Ishikawa (cell line): Measurements from ENCODE around the gene AASS.

ENCODE experiments used
- CEBPB ChIP-seq: IDR thresholded peaks from 2 replicates; pipeline ENCODE4 v1.6.1; 2012
- CREB1 ChIP-seq: IDR thresholded peaks from 2 replicates; pipeline ENCODE4 v1.6.1; 2012; ENCODE audit warnings: low read depth
- EGR1 ChIP-seq: IDR thresholded peaks from 2 replicates; pipeline ENCODE4 v1.6.1; 2012
- EP300 ChIP-seq: IDR thresholded peaks from 2 replicates; pipeline ENCODE4 v1.6.1; 2012; ENCODE audit warnings: borderline replicate concordance
- FOXM1 ChIP-seq: IDR thresholded peaks from 2 replicates; pipeline ENCODE4 v1.6.1; 2012; ENCODE audit warnings: low read depth, borderline replicate concordance
- NFIC ChIP-seq: IDR thresholded peaks from 2 replicates; pipeline ENCODE4 v1.6.1; 2012
- RAD21 ChIP-seq: IDR thresholded peaks from 2 replicates; pipeline ENCODE4 v1.6.1; 2012; ENCODE audit warnings: low read depth
- REST ChIP-seq: IDR thresholded peaks from 2 replicates; pipeline ENCODE4 v1.6.1; 2012; ENCODE audit warnings: low read depth, mild to moderate bottlenecking
- TAF1 ChIP-seq: IDR thresholded peaks from 2 replicates; pipeline ENCODE4 v1.6.1; 2012; ENCODE audit warnings: low read depth, mild to moderate bottlenecking
- TCF12 ChIP-seq: IDR thresholded peaks from 2 replicates; pipeline ENCODE4 v1.6.1; 2012; ENCODE audit warnings: low read depth
- TEAD4 ChIP-seq: IDR thresholded peaks from 2 replicates; pipeline ENCODE4 v1.6.1; 2012
- USF1 ChIP-seq: IDR thresholded peaks from 2 replicates; pipeline ENCODE4 v1.6.1; 2012
- YY1 ChIP-seq: IDR thresholded peaks from 2 replicates; pipeline ENCODE4 v1.6.1; 2012; ENCODE audit warnings: low read depth
- ZBTB7A ChIP-seq: IDR thresholded peaks from 2 replicates; pipeline ENCODE4 v1.6.1; 2012; ENCODE audit warnings: low read depth
- TF ChIP-seq, protein P1 (sequence below): IDR thresholded peaks from 2 replicates; pipeline ENCODE4 v1.6.1; 2012

Gene AASS

DNA sequence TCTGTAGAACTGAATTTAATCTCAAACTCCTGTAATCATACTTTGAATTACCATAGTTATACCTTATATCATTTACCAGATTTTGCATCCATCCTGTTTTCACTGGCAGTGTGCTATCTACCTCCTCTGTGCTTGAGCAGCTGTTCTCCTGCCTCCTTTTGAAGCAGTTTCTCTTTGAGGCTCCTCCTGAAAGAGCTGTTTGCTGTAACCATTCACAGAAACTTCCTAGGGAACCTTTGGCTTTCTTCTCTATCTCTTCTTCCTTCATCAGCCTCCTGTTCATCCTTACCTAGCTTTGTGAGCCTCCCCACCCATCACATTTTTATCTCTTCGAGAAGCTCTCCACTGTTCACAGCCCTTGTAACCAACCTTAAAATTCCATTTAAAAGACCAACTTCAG is 108.2 kb downstream of the AASS start:
- TF ChIP-seq, protein P1, sequence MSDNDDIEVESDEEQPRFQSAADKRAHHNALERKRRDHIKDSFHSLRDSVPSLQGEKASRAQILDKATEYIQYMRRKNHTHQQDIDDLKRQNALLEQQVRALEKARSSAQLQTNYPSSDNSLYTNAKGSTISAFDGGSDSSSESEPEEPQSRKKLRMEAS: no peak
- TF ChIP-seq CREB1 (no peak), USF1 (no peak), TAF1 (no peak), TCF12 (no peak), TEAD4 (no peak), EGR1 (no peak), EP300 (no peak), NFIC (no peak), ZBTB7A (no peak), CEBPB (no peak), RAD21 (no peak)

DNA sequence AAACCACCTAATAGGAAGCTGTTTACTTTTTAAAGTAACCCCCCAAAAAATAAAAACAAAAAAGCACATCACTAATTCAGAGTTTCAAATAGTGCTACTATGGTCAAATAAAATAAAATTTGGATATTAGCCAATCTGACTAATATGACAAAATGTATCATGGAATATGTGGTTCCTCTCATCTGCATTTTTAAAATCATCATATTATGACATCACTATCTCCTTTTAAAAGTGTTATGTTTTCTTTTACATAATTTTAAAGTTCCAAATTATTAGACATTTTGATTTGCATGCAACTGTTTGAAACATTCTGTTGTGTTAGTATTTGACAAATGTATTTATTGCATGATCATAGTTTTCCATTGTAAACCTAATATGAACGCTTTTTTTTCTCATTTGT is 110.4 kb downstream of the AASS start:
- TF ChIP-seq EP300: no peak
- TF ChIP-seq EGR1: no peak
- no peak for TF ChIP-seq FOXM1
- TF ChIP-seq TEAD4: no peak
- no peak for TF ChIP-seq TAF1
- no peak for TF ChIP-seq RAD21
- TF ChIP-seq, protein P1: no peak
- no peak for TF ChIP-seq USF1
- TF ChIP-seq CEBPB: no peak
- TF ChIP-seq REST: no peak
- no peak for TF ChIP-seq TCF12
- TF ChIP-seq CREB1: no peak
- TF ChIP-seq NFIC: no peak
- TF ChIP-seq ZBTB7A: no peak

- TF ChIP-seq NFIC (no peak), FOXM1 (no peak), TAF1 (no peak), ZBTB7A (no peak), TCF12 (no peak), EP300 (no peak), USF1 (no peak), EGR1 (no peak), REST (no peak), CEBPB (no peak), RAD21 (no peak), YY1 (no peak), CREB1 (no peak), TEAD4 (no peak)
- TF ChIP-seq, protein P1: no peak
These were observed 117.0 kb downstream of the AASS start for GRCh38 chr7:122027058-122027457.
